Stomach (tissue), 9 donors: Measurements from ENCODE around the gene BTBD9. TPM values are rescaled to one million over a fixed set of nuclear protein-coding genes. Genes with fewer than 3 reads are reported as not detected.
"Not testable (repeated sequence)": the region's sequence is repeated elsewhere in the genome, so short reads cannot be mapped to it uniquely, and the experiment has no call there.

ENCODE experiments used
- DNase-seq, 2 donors: peaks; one replicate each; pipeline versions ENCODE4 v3.0.0 to v3.0.0-alpha.2; 2013 to 2019
- H3K27ac ChIP-seq, 5 donors: fragments of 200-600 bp in 4 of 5; sonication (generic) in 4 of 5; one replicate each; pipeline ENCODE4 v1.5.1; 2013 to 2019; ENCODE audit warnings: mild to moderate bottlenecking in 1 of 5, moderate library complexity in 1 of 5
- H3K27me3 ChIP-seq, 3 donors: fragments of 200-600 bp; sonication (generic); one replicate each; pipeline ENCODE4 v1.5.1; 2017 to 2019; ENCODE audit warnings: mixed run types in 1 of 3
- H3K36me3 ChIP-seq, 4 donors: fragments of 200-600 bp; sonication (generic); 1 replicate in 3 of 4; 2 replicates in 1 of 4; pipeline ENCODE4 v1.5.1; 2016 to 2019
- H3K4me1 ChIP-seq, 4 donors: fragments of 200-600 bp; sonication (generic); one replicate each; pipeline ENCODE4 v1.5.1; 2016 to 2019
- H3K4me3 ChIP-seq, 4 donors: fragments of 200-600 bp; sonication (generic) in 3 of 4; one replicate each; pipeline ENCODE4 v1.5.1; 2016 to 2019; ENCODE audit warnings: mild to moderate bottlenecking in 1 of 4
- H3K9me3 ChIP-seq, 4 donors: fragments of 200-600 bp; sonication (generic); one replicate each; pipeline ENCODE4 v1.5.1; 2016 to 2019
- CTCF ChIP-seq, 7 experiments: fragments of 450-650 bp in 4 of 7; fragments of 200-600 bp in 3 of 7; sonication (generic) in 3 of 7; IDR thresholded peaks; one replicate each; pipeline ENCODE4 v1.5.1; 2016 to 2019; ENCODE audit warnings: antibody characterized with exemption in 7 of 7, control low read depth in 2 of 7, mild to moderate bottlenecking in 1 of 7
- EP300 ChIP-seq: sonication (generic); formaldehyde crosslinking; IDR thresholded peaks from one replicate; pipeline ENCODE4 v1.6.1; 2017; ENCODE audit warnings: antibody characterized with exemption
- POLR2A ChIP-seq, 4 donors: fragments of 450-650 bp; IDR thresholded peaks; one replicate each; pipeline ENCODE4 v1.6.1; 2016; ENCODE audit warnings: antibody characterized with exemption in 4 of 4, control low read depth in 2 of 4, mild to moderate bottlenecking in 1 of 4, moderate library complexity in 1 of 4
- POLR2AphosphoS5 ChIP-seq, 3 donors: sonication (generic); formaldehyde crosslinking; IDR thresholded peaks; one replicate each; pipeline ENCODE4 v1.6.1; 2016; ENCODE audit warnings: antibody characterized with exemption in 3 of 3
- WGBS, 5 donors: extraction: QIAGEN DNeasy Blood & Tissue Kit in 3 of 5; methylation state at CpG; one replicate each; pipeline versions ENCODE4 v1.1.5 to v1.1.7; 2013 to 2018; 5-methylcytosine and 5-hydroxymethylcytosine counted together
- intact Hi-C: fragments of 100-400 bp; cut with DNase I; formaldehyde crosslinking; loops from one replicate; pipeline ENCODE4 v1.15.1; 2023; ENCODE audit warnings: low total_unique reads
- polyA plus RNA-seq, 3 donors: library from polyadenylated mRNA; stranded (reverse); fragments of 200-250 nt; gene quantifications; one replicate each; pipeline ENCODE4 v1.2.3, GENCODE V29; 2013
- total RNA-seq, 5 donors: library from RNA; depleted of rRNA; stranded (reverse); fragments of >200 nt; gene quantifications; one replicate each; pipeline versions ENCODE4 v1.1.0 to v1.2.3, GENCODE V29; 2014 to 2016
- donor health status: healthy with polysubstance abuse.
- donor health status: Bipolar disorder and iron deficiency.
- donor health status: healthy.

BTBD9 gene
- total and polyA plus RNA-seq, 8 donors, result 1.4 to 90.2 (median 6.8) TPM

GRCh38 chr6:38134704-38135088 lies 505.0 kb downstream of the BTBD9 start:
- Histone ChIP-seq H3K9me3 (no peaks in the 10 kb centered on the region), H3K27me3 (no peaks in the 10 kb centered on the region), H3K36me3 (peaks cover 0 to 8% (median 4%) of the 10 kb centered on the region in 4 donors), H3K27ac (no peak overlapping the region), H3K4me1 (peaks cover 0 to 8% (median 2%) of the 10 kb centered on the region in 4 donors), H3K4me3 (no peak overlapping the region)
- no peak for TF ChIP-seq CTCF (IDR thresholded peaks at IDR 0.05)
- TF ChIP-seq POLR2AphosphoS5 (IDR thresholded peaks at IDR 0.05), result no peak
- TF ChIP-seq POLR2A (IDR thresholded peaks at IDR 0.05), result no peak
- no peak for TF ChIP-seq EP300
- DNase-seq, result no peak
- 76 to 80% (median 79%) methylated on average over 4 of the region's 4 CpGs for WGBS, 5 donors
- intact Hi-C loops, result no loop called here

- no peak for DNase-seq
- H3K4me3 ChIP-seq, result no peak overlapping the region
- H3K27me3 ChIP-seq, result no peaks in the 10 kb centered on the region
- H3K9me3 ChIP-seq, result no peaks in the 10 kb centered on the region
- intact Hi-C loops, result no loop called here
- peaks cover 0 to 8% (median 4%) of the 10 kb centered on the region in 4 donors for H3K36me3 ChIP-seq
- no peak for TF ChIP-seq EP300
- TF ChIP-seq POLR2A (IDR thresholded peaks at IDR 0.05), result no peak
- TF ChIP-seq CTCF (IDR thresholded peaks at IDR 0.05), result no peak
- TF ChIP-seq POLR2AphosphoS5 (IDR thresholded peaks at IDR 0.05), result no peak
- WGBS, 5 donors, result 72 to 84% (median 84%) methylated on average over 7 of the region's 7 CpGs
- H3K4me1 ChIP-seq, result peaks cover 0 to 8% (median 2%) of the 10 kb centered on the region in 4 donors
- H3K27ac ChIP-seq, result no peak overlapping the region
Measured at GRCh38 chr6:38133932-38134703, 505.6 kb downstream of the BTBD9 start.

- H3K9me3 ChIP-seq, result no peaks in the 10 kb centered on the region
- H3K4me3 ChIP-seq, result no peak overlapping the region
- intact Hi-C loops, result no loop called here
- H3K4me1 ChIP-seq, result peaks cover 0 to 8% (median 2%) of the 10 kb centered on the region in 4 donors
- no peak overlapping the region for H3K27ac ChIP-seq
- H3K36me3 ChIP-seq, result peaks cover 0 to 8% (median 4%) of the 10 kb centered on the region in 4 donors
- DNase-seq, result peak in 1 of 2 donors; percentile 58
- TF ChIP-seq POLR2AphosphoS5 (IDR thresholded peaks at IDR 0.05), result peak in 1 of 3 donors; percentile 41
- no peak for TF ChIP-seq POLR2A (IDR thresholded peaks at IDR 0.05)
- TF ChIP-seq EP300, result no peak
- no peak for TF ChIP-seq CTCF (IDR thresholded peaks at IDR 0.05)
- H3K27me3 ChIP-seq, result no peaks in the 10 kb centered on the region
Measured at GRCh38 chr6:38131527-38131965, 508.2 kb downstream of the BTBD9 start.

- Histone ChIP-seq H3K4me1 (peaks cover 0 to 8% (median 0%) of the 10 kb centered on the region in 4 donors), H3K9me3 (no peaks in the 10 kb centered on the region), H3K27ac (no peak overlapping the region), H3K4me3 (no peak overlapping the region), H3K36me3 (peaks cover 0 to 34% (median 22%) of the 10 kb centered on the region in 4 donors), H3K27me3 (no peaks in the 10 kb centered on the region)
- DNase-seq, result no peak
- TF ChIP-seq CTCF (IDR thresholded peaks at IDR 0.05) (no peak), EP300 (no peak), POLR2A (IDR thresholded peaks at IDR 0.05) (no peak), POLR2AphosphoS5 (IDR thresholded peaks at IDR 0.05) (no peak)
- intact Hi-C loops, result no loop called here
- 91 to 98% (median 96%) methylated on average over 4 of the region's 4 CpGs for WGBS, 5 donors
Measured at GRCh38 chr6:38127284-38127683, 512.4 kb downstream of the BTBD9 start.

- H3K4me3 ChIP-seq, H3K27ac ChIP-seq, H3K27me3 ChIP-seq, H3K4me1 ChIP-seq, H3K9me3 ChIP-seq, intact Hi-C loops, DNase-seq: not testable (repeated sequence)
- peaks cover 0 to 52% (median 45%) of the 10 kb centered on the region in 4 donors for H3K36me3 ChIP-seq
- 97 to 98% (median 97%) methylated on average over 22 to 40 of the region's 40 CpGs for WGBS, 5 donors
Measured at GRCh38 chr6:38124224-38124926, 515.4 kb downstream of the BTBD9 start.
